Measurements from ENCODE around the gene PLA1A. TPM values are rescaled to one million over a fixed set of nuclear protein-coding genes. Genes with fewer than 3 reads are reported as not detected.

Gene PLA1A
- total and polyA plus RNA-seq, 10 of the 15 experiments (the other 5 are each of a cell fraction or from before 2014, with no cell fraction given), result 2.9 to 106 (median 4.8) TPM

GRCh38 chr3:119659606-119660291 lies 62.1 kb downstream of the PLA1A start (continued):
- TF ChIP-seq ZBTB4 (CRISPR knock-in tag; IDR thresholded peaks at IDR 0.05) (no peak), CBX3 (IDR thresholded peaks at IDR 0.05; ENCODE audit: borderline replicate concordance, low read depth) (no peak), RFX5 (IDR thresholded peaks at IDR 0.05; ENCODE audit: low read depth, low read length) (no peak), TBL1XR1 (IDR thresholded peaks at IDR 0.05; ENCODE audit: low read depth, low read length) (no peak), PAX8 (IDR thresholded peaks at IDR 0.05) (no peak)
- TF ChIP-seq, protein P1, sequence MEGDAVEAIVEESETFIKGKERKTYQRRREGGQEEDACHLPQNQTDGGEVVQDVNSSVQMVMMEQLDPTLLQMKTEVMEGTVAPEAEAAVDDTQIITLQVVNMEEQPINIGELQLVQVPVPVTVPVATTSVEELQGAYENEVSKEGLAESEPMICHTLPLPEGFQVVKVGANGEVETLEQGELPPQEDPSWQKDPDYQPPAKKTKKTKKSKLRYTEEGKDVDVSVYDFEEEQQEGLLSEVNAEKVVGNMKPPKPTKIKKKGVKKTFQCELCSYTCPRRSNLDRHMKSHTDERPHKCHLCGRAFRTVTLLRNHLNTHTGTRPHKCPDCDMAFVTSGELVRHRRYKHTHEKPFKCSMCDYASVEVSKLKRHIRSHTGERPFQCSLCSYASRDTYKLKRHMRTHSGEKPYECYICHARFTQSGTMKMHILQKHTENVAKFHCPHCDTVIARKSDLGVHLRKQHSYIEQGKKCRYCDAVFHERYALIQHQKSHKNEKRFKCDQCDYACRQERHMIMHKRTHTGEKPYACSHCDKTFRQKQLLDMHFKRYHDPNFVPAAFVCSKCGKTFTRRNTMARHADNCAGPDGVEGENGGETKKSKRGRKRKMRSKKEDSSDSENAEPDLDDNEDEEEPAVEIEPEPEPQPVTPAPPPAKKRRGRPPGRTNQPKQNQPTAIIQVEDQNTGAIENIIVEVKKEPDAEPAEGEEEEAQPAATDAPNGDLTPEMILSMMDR (IDR thresholded peaks at IDR 0.05 in 2 of 3, conservative IDR thresholded peaks at IDR 0.05 in 1 of 3; ENCODE audit: control insufficient read depth in 2 of 3, extremely low read depth in 1 of 3, insufficient read depth in 1 of 3, low read depth in 3 of 3, low read length in 3 of 3), result no peak

Data from GM12878 (cell line).